DMS79 (cell line): ENCODE measurements around the gene GABPB2.
"Not testable (repeated sequence)": the region's sequence is repeated elsewhere in the genome, so short reads cannot be mapped to it uniquely, and the experiment has no call there.

Source experiments
- DNase-seq: peaks from one replicate; lab custom pipeline; 2025; lab: John Stamatoyannopoulos, UW

The GABPB2 gene

DNA sequence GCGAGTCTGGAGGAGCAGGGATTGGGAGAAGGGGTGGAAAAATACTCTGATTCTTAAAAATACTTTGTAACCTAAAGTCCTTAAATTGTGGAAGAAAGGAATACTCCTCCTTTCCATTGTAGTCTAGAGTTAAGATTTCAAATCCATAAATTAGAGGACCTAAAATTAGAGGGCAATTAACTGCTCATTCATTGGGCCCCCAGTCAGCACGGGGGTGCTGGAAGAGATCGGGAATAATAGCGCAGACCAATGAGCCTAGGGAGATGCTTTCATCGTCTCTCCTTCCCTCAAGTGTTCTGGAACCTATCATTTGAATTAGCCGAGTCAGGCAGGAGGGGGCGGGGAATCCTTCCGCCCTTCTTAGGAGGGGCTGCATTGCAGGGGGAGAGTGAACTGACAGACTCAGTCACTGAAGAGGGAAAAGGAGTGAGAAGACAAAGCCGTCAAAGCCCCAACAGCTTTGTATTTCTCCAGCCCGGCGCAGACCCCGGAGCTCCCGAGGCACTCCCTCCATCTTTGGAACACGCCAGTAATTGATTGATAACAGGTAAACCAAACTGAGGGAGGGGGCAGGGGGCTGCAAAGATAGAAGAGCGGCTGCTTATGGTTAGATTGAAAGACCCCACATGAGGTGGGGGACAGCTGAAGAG is 10.4 kb upstream of the GABPB2 start, which contains the start of gene MLLT11:
TSS of gene MLLT11 (plus strand) at position 391 of the 650 bp plus-strand sequence. CDS start 6,828 bp downstream, outside the sequence.
- peak; percentile 92 for DNase-seq

DNA sequence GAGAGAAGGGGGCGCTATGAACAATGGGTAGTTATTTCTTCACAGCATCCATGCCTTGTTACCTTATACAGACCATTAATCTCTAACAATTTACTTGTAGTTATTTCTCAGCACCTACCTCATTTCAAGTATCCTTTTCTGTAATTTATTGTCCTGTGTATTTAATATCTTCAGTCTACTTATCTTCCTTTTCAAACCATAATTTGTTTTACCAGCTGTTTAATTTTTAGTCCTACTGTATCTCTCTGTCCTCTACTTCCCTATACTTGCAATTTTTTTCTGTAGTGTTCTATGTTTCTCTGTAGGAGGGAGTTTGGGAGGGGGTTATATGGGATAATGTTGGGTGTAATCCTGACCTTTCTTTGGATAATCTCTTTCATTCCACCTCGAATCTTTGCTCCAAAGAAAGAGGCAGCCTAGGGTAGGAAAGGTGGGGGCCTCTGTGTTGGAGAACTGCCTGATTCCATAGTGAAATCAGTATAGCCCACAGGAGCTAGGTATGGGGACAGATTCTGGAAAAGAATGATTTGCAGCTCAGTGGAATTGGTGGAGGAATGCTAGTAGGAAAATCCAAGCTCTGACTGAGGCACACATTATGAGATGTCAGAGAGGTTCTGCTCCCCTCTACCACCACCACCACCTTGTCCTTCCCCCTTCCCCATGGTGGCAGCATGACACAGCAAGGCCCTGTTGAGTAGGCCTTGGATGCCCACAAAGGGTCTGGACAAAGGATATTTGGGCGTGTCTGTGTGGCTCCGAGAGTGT is 9.7 kb upstream of the GABPB2 start:
- DNase-seq, result peak; percentile 45

DNA sequence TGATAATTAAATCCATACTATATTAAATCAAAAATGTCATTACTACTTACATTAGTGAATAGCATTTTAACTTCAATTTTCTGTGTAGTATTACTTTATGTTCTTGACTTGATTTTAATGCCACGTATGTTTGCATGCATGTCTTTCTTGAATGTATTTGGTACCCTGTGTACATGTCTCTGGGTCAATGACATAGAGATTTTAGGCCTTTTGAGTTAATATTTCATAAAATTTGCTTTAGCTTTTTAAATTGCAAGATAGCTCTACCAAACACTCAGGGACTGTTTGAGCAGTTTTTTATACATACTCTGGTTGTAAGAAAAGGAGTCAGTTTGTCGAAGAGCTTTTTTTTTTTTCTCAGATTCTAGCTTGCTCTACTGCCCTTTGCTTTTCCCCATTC is 8.9 kb upstream of the GABPB2 start:
- no peak for DNase-seq

DNA sequence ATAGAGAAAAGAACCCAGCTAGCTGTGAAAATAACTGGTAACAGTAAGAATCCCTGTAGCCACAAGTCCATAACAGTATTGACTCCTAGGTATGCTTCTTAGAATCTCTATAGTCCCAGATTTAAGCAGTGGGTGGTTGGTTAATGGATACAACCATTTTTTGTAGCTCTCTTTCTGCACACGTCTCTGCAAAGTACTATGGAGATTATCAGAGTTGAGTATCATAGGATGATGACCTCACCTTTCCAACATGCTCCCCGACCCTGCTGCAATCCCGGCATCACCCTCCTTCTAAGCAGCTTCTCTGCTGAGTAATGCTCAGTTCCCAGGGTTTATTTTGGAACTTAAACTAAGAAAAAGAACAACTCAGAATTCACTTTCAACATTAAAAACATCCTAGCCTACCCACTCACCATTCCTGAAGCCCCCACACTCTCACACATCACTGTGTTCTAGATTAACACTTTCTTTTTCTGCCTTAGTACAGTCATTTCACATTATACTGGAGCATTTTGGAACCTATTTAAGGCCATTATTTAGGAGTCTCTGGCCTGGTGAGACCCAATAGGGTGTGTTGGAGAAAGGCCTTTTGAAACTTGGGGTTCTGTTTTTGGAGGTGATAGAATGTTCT is 7.7 kb upstream of the GABPB2 start:
- no peak for DNase-seq

GRCh38 chr1:151065089-151065645 is 5.4 kb upstream of the GABPB2 start:
- no peak for DNase-seq

GRCh38 chr1:151067185-151067584 is 3.4 kb upstream of the GABPB2 start:
- no peak for DNase-seq

- DNase-seq, result peak; percentile 84
These were observed 1.5 kb upstream of the GABPB2 start for GRCh38 chr1:151069103-151069486.

DNA sequence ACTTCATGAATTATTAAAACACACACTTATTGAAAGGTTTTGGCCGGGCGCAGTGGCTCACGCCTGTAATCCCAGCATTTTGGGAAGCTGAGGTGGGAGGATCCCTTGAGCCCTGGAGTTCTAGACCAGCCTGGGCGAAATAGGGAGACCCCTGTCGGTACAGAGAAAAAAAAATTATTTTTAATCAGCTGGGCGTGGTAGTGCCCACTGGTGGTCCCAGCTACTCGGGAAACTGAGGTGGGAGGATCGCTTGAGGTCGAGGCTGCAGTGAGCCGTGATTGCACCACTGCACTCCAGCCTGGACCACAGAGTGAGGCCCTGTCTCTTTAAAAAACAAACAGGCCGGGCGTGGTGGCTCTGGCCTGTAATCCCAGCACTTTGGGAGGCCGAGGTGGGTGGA is 1.7 kb downstream of the GABPB2 start:
- no peak for DNase-seq

DNA sequence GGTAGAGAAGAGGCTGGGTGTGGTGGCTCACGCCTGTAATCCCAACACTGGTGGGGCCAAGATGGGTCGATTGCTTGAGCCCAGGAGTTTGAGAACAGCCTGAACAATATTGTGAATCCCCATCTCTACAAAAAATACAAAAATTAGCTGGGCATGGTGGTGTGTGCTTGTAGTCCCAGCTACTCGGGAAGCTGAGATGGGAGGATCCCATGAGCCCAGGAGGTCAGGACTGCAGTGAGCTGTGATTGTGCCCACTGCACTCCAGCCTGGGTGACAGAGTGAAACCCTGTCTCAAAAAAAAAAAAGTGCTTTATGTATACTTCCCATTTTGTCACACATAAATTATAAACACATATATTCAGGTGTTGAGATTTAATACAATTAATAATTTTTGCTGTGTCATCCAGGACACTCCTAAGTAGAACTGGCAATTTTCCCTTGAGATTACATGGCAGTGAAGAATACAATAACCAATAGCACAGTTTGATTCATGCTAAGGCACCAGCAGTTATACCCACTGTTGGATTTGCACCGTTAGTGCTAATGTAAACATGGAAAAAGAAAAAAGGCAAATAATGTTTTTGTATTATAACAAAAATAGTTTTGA is 15.5 kb downstream of the GABPB2 start:
- no peak for DNase-seq

DNA sequence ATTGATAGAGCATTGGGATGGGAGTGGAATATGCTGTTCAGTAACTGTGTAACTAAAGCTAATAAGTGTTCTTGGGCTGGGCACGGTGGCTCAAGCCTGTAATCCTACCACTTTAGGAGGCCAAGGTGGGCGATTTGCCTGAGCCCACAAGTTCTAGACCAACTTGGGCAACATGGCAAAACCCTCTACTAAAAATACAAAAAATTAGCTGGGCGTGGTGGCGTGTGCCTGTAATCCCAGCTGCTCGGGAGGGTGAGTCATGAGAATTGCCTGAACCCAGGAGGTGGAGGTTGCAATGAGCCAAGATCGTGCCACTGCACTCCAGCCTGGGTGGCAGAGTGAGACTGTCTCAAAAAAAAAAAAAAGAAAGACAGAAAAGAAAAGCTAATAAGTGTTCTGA is 26.9 kb downstream of the GABPB2 start:
- not testable (repeated sequence) for DNase-seq

- no peak for DNase-seq
These were observed 27.6 kb downstream of the GABPB2 start for GRCh38 chr1:151098126-151098525.

DNA sequence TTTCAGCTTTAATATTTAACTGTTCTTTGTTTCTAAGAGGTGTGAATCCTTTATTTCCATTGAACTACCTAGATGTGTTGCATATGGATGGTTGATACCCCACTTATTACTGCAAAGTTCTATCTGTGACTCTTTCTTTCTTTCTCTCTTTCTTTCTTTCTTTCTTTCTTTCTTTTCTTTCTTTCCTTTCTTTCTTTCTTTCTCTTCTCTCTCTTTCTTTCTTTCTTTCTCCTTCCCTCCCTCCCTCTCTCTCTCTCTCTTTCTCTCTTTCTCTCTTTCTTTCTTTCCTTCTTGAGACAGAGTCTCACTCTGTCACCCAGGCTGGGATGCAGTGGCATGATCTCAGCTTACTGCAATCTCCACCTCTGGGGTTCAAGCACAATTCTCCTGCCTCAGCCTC is 34.1 kb downstream of the GABPB2 start:
- no peak for DNase-seq

- DNase-seq, result no peak
These were observed 36.3 kb downstream of the GABPB2 start for GRCh38 chr1:151106894-151107293.

DNA sequence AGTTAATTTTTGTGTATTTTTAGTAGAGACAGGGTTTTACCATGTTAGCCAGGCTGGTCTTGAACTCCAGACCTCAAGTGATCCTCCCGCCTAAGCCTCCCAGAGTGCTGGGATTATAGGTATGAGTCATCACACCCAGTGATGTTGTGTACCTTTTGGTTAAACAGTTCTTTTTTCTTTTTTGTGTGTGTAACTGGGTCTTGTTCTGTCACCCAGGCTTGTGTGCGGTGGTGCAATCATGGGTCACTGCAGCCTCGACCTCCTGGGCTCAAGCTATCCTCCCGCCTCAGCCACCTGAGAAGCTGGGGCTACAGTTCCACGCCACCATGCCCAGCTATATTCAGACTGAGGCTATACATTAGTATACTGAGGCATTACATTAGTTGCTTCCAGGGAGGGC is 37.8 kb downstream of the GABPB2 start:
- DNase-seq, result no peak

GRCh38 chr1:151113877-151114276 is 43.3 kb downstream of the GABPB2 start:
- DNase-seq, result no peak

DNA sequence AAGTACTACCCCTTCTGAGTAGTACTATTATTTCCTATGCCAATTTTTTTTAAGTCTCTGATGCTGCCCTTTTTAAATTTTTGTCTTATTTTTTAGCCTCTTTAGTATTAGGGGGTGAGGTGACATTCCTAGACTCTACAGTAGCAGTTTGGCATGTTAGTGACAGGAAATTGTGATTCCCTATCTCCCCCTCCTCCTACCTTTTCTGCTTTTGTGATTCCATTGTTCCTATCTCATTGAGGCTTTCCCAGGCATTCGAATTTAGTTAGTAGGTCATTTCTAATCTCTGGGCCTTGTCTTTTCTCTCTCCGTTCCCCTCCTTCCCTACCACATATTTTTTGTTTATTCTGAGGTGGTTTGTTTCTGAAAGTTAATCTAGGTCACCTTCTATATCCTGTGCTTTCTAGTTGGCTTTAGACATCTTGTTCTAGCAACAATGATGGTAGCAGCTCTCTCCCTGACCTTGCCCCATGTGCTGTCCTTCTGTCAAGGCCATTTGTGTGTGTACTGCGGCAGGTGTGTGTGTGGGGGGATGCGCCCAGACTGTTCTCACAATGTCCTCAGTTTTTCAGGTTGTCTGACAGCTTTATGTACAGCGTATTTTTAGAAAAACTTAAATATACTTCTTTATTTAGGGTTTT is 54.3 kb downstream of the GABPB2 start:
- no peak for DNase-seq

DNA sequence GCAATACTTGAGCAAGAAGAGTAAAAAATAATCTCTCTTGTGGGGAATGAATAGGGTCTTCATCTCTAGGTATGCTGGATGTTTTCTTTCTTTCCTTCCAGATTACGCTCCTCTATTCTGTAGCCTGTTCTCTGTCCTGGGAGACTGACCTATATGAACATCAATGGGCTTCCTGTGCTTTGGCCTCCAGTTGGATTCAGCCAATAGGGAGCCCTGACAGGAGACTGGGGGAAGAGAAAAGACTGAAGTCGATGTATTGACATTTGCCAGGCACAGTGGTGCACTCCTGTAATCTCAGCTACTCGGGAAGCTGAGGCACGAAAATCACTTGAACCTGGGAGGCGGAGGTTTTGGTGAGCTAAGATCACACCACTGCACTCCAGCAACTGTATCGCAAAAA is 58.2 kb downstream of the GABPB2 start:
- DNase-seq, result no peak

GRCh38 chr1:151130987-151131586 is 60.5 kb downstream of the GABPB2 start:
- peak; percentile 95 for DNase-seq

DNA sequence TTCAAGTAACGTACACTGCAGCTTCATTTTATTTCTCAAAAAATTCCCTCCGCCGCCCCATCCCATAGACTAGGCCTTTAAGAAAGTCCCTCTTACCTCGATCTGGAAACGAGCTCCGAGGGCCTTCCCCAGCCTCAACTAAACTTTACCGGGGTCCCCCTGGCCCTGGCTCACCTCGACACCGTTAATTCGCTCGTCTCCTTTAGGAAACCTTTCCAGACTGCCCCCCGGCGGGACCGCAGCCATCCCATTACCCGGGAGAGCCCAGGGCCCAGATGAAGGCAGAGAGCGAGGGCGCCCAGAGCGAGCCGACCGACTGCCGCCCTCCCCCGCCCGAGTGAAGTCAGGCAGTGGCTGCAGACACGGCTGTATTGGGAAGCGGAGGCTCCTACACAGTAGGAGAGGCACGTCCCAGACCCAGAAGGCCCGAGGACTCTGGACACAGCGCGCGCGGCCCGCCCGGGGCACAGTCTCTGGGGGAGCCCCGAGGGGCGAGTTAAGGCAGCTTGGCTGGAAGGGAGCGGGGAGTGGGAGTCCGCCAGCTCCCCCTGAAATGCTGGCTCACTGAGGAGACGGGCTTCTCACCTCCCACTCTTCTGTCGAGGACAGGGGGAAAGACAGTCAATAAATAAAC is 61.3 kb downstream of the GABPB2 start:
- no peak for DNase-seq

DNA sequence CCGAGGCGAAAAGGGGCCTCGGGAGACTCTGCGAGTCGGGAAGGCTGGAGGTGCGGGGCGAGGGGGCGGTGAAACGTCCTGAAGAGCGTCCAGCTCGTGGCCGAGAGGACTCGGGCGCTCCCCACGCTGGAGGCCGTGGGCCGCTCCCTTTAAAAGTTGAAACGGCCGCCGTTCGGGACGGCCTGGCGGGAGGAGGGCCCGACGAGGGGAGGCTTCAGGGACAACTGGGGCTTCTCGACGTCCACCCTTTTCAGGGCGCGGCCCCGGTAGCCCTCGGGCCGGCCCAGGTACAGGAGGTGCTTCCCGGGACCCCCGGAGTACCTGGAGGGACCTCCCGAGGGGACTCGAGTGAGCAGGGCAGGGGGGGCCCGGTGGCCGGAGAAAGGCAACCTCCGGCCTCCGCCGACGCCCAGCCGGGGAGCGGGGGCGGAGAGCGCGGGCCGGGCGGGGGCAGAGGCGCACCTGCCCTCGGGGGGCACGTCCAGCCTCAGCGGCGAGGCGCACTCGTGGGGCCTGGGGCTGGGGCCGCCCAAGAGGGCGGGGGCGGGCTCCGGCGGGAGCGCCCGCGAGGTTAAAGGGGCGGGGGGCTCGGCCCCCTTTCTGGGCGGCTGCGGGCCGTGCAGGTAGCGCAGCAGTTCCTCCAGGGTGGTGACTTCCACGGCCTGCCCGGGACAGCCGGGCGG is 61.9 kb downstream of the GABPB2 start:
- DNase-seq, result no peak
